Measurements from ENCODE around the gene MED25. TPM values are rescaled to one million over a fixed set of nuclear protein-coding genes. Genes with fewer than 3 reads are reported as not detected.

Gene MED25
- total and polyA plus RNA-seq, 2 of the 8 experiments (the other 6 are each of a cell fraction or from before 2014, with no cell fraction given): 21.6 to 71.4 TPM

GRCh38 chr19:49799798-49800376 lies 18.2 kb upstream of the MED25 start (continued):
- TF ChIP-seq SAP30 (IDR thresholded peaks at IDR 0.05; ENCODE audit: insufficient read depth, insufficient replicate concordance, low read length): no peak
- no peak for TF ChIP-seq ATF3 (IDR thresholded peaks at IDR 0.05; ENCODE audit: insufficient read depth, low read depth, low read length)
